Measurements from ENCODE around the gene EEF1G.

- TF ChIP-seq CTCF (IDR thresholded peaks at IDR 0.05; ENCODE audit: low read depth, low read length, poor library complexity, severe bottlenecking) = no peak
- TF ChIP-seq EZH2phosphoT487 (IDR thresholded peaks at IDR 0.05; ENCODE audit: borderline replicate concordance, low read length) = no peak
Observed at GRCh38 chr11:62600367-62601121, 26.9 kb upstream of the EEF1G start.
